UCSD-AML1 (cell line): ENCODE data around the gene USP20.
A peak's percentile ranks its signal among the peaks of the same experiment; 100 is the strongest.
"Not testable (repeated sequence)": the region's sequence is repeated elsewhere in the genome, so short reads cannot be mapped to it uniquely, and the experiment has no call there.

ENCODE experiments used
- DNase-seq: peaks from one replicate; lab custom pipeline; 2025; ENCODE audit not compliant: unreplicated experiment; lab: John Stamatoyannopoulos, UW

The USP20 gene

GRCh38 chr9:129889122-129889940 lies 54.1 kb downstream of the USP20 start:
- DNase-seq = no peak

DNA sequence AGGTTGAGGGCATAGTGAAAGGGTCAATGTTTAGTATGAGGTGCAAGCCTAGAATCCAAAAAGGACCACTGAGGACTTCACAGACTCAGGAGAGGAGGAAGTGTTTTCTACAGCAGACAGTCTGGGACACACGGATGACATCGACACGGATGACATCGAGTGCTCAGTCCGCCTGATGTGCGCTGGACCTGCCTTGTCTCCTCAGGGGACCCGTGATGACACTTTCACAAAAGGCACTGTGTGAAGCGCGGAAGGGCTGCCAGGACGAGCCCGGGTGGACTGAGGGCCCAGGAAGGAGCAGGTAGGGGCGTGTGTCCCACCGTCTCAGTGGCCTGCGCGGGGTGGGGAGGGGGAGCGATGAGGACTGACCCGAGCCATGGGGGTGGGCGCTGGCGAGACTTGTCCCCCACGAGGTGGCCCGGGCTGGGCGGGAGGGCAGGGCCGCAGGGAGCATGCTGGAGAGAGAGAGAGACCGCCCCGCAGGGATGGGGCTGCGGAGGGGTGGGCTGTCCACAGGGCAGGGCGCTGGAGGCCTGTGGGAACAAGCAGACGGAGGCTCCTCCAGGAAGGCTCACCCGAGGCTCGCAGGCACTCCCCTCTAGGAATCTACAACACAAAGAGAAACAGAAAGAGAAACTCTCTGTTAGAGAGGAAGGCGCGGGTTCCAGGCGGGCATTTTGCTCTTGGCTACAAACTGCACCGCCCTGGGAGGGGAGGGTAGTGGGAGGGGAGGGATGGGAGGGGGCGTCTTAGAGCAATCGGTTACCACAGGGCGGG lies 54.9 kb downstream of the USP20 start:
- no peak for DNase-seq

- not testable (repeated sequence) for DNase-seq
Measured at GRCh38 chr9:129890718-129891299, 55.6 kb downstream of the USP20 start.

DNA sequence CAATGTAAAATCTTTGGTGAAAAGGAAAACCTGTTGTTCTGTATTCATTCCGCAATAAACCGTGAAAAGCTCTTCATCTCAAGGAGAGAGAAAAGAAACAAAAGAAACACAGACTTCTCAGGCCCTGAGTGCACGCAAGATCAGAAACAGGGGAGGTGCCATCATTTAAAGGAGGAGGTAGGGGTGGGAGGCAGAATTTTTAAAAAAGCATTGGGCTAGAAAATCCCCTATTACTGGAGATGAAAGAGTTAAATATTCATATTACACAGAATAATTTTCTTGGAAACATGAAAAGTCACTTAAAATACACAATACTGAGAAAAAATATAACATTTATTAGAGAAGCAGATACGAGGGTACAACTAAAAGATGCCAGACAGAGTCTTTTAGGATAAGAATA lies 56.3 kb downstream of the USP20 start:
- no peak for DNase-seq

GRCh38 chr9:129894120-129894823 lies 59.0 kb downstream of the USP20 start:
- no peak for DNase-seq

- DNase-seq = no peak
Measured at GRCh38 chr9:129895376-129896268, 60.4 kb downstream of the USP20 start.

- no peak for DNase-seq
Measured at GRCh38 chr9:129897263-129897662, 62.0 kb downstream of the USP20 start.

DNA sequence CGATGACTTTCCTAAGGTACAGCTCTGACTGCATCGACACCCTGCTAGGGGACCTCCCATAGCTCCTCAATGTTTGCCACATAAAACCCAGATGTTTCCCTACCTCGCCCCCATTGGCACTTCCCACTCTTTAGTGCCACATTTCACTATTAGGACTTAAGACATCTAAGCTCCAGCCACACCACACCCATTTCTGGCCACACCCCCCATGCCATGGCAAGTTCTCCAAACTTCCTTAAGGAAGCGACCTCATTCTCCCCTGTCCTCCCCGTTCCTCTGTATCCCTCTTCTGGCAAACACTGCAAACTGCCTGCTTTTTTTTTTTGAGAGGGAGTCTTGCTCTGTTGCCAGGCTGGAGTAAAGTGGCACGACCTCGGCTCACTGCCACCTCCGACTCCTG lies 62.9 kb downstream of the USP20 start:
- peak; percentile 34 for DNase-seq

DNA sequence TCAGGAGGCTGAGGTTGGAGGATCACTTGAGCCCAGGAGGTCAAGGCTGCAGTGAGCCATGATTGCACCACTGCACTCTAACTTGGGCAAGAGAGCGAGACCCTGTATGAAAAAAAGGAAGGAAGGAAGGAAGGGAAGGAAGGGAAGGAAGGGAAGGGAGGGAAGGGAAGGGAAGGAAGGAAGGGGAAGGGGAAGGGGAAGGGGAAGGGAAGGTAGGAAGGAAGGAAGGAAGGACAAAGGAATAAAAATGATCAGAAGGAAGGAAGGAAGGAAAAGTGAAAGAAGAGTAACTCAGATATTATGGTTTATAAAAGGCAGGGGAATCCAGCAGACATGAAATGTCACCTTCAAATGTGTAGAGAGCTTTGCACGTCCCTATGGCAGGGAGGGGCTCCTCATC lies 64.4 kb downstream of the USP20 start:
- DNase-seq = no peak

GRCh38 chr9:129900263-129901027 lies 65.2 kb downstream of the USP20 start:
- DNase-seq = no peak

DNA sequence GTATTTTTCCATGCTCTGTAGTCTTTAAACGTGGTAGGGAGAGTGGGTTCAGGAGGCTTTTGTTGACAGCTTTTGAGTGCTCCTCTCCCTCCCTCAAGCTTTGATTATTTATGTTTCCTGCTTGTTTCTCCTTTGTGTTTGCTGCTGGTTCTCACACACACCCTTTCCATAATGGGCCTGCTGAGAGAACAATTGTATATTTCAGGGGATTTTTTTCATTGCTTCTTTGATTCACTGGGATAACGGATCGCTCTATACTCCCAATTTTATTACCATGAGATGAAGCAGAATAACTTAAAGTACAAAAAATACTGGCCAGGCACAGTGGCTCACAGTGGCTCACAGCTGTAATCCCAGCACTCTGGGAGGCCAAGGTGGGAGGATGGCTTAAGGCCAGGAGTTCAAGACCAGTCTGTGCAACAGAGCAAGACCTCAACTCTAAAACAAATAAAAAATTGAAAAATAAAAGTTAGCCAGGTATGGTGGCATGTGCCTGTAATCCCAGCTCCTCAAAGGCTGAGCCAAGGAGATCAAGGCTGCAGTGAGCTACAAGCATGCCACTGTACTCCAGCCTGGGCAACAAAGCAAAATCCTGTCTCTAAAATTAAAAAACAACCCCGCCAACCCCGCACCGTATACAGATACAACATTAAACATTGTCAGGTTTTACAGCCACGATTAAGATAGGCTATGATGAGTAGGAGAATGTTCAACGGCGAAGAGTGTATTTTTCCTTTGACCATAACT lies 66.9 kb downstream of the USP20 start:
- DNase-seq = no peak

- DNase-seq = no peak
Measured at GRCh38 chr9:129902740-129903134, 67.5 kb downstream of the USP20 start.

GRCh38 chr9:129904734-129905133 lies 69.5 kb downstream of the USP20 start:
- DNase-seq = no peak

DNA sequence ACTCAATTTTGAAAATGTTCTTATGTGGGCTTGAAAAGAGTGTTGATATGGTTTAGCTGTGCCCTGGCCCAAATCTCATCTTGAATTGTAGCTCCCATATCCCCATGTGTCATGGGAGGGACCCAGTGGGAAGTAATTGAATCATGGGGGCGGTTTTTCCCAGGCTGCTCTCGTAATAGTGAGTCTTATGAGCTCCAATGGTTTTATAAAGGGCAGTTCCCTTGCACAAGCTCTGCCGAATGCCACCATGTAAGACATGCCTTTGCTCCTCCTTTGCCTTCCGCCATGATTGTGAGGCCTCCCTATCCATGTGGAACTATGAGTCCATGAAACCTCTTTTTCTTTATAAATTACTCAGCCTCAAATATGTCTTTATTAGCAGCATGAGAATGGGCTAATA lies 71.0 kb downstream of the USP20 start:
- no peak for DNase-seq

- no peak for DNase-seq
Measured at GRCh38 chr9:129907201-129907600, 71.9 kb downstream of the USP20 start.

GRCh38 chr9:129908906-129909305 lies 73.6 kb downstream of the USP20 start:
- DNase-seq = no peak

DNA sequence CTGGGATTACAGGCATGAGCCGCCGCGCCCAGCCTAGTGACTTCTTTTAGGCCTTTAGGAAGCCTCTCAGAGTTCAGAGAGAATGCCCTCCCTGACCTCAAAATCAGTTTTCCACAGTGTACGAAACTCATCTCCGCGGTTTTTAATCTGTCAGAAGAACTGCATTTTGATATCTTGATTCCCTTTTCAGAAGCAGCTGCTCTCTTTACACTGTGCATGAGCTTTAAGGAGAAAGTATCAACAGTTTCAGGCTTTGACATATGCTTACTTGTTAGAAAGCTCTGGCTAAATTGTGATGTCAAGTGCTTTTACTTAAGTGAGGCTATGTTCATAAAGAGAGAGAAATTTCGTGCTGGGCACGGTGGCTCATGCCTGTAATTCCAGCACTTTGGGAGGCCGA lies 74.6 kb downstream of the USP20 start:
- DNase-seq = no peak

GRCh38 chr9:129910628-129911567 lies 75.6 kb downstream of the USP20 start:
- DNase-seq = peak; percentile 23
